Peyer's patch (tissue), 4 donors: ENCODE measurements around the gene ENPEP.

Experiments
- POLR2A ChIP-seq, 2 donors: fragments of 450-650 bp; IDR thresholded peaks; one replicate each; pipeline ENCODE4 v1.5.1; 2017; ENCODE audit warnings: antibody characterized with exemption in 2 of 2, mild to moderate bottlenecking in 2 of 2, moderate library complexity in 2 of 2
- TF ChIP-seq, protein P1 (sequence below), 6 experiments: fragments of 450-650 bp in 4 of 6; fragments of 200-600 bp in 2 of 6; sonication (generic) in 1 of 6; IDR thresholded peaks; one replicate each; pipeline ENCODE4 v1.5.1; 2017 to 2019; ENCODE audit warnings: antibody characterized with exemption in 6 of 6, mild to moderate bottlenecking in 3 of 6, moderate library complexity in 1 of 6

DNA sequence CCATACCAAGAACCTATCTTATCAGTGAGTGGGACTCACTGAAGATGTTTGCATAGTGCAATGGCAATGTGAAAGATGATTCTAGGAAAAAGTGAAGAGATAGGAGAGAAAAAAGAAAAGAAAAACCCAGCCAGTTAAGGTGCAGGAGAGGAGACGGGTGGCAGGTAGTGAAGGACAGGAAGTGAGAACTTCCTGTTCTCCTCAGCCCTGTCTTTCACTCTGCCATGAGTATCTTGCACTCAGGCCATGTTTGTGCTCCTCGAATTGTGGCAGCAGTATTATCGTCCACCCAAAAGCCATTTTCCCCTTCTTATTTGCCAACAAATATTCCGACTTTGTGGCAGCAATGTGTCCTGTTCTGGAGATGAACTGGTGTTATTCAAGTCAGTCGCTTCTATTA is 8.6 kb upstream of the ENPEP start:
- TF ChIP-seq POLR2A (IDR thresholded peaks at IDR 0.05): no peak
- TF ChIP-seq, protein P1, sequence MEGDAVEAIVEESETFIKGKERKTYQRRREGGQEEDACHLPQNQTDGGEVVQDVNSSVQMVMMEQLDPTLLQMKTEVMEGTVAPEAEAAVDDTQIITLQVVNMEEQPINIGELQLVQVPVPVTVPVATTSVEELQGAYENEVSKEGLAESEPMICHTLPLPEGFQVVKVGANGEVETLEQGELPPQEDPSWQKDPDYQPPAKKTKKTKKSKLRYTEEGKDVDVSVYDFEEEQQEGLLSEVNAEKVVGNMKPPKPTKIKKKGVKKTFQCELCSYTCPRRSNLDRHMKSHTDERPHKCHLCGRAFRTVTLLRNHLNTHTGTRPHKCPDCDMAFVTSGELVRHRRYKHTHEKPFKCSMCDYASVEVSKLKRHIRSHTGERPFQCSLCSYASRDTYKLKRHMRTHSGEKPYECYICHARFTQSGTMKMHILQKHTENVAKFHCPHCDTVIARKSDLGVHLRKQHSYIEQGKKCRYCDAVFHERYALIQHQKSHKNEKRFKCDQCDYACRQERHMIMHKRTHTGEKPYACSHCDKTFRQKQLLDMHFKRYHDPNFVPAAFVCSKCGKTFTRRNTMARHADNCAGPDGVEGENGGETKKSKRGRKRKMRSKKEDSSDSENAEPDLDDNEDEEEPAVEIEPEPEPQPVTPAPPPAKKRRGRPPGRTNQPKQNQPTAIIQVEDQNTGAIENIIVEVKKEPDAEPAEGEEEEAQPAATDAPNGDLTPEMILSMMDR (IDR thresholded peaks at IDR 0.05): no peak
